NCI-H2029 treated with DMSO at 0.1 percent for 48 hours (cell line): ENCODE data around the gene EBF3.

Source experiments
- DNase-seq: peaks from one replicate; lab custom pipeline; 2025; lab: John Stamatoyannopoulos, UW

EBF3 gene

GRCh38 chr10:129971381-129972144 lies 7.5 kb upstream of the EBF3 start:
- DNase-seq: no peak

GRCh38 chr10:129970465-129971364 lies 6.6 kb upstream of the EBF3 start:
- DNase-seq: no peak

GRCh38 chr10:129969911-129970464 lies 5.9 kb upstream of the EBF3 start:
- no peak for DNase-seq

GRCh38 chr10:129969184-129969910 lies 5.3 kb upstream of the EBF3 start:
- no peak for DNase-seq

GRCh38 chr10:129968853-129969183 lies 4.7 kb upstream of the EBF3 start:
- no peak for DNase-seq

GRCh38 chr10:129968020-129968852 lies 4.2 kb upstream of the EBF3 start:
- no peak for DNase-seq

GRCh38 chr10:129967579-129968019 lies 3.5 kb upstream of the EBF3 start:
- DNase-seq: no peak

- DNase-seq: no peak
These were observed 3.0 kb upstream of the EBF3 start for GRCh38 chr10:129966889-129967578.

- no peak for DNase-seq
These were observed 2.4 kb upstream of the EBF3 start for GRCh38 chr10:129966370-129966888.

GRCh38 chr10:129965959-129966358 lies 1.9 kb upstream of the EBF3 start:
- no peak for DNase-seq

GRCh38 chr10:129965425-129965808 lies 1.3 kb upstream of the EBF3 start:
- no peak for DNase-seq

GRCh38 chr10:129964611-129965424 lies 744 bp upstream of the EBF3 start:
- no peak for DNase-seq

- no peak for DNase-seq
These were observed 1.0 kb downstream of the EBF3 start for GRCh38 chr10:129962872-129963640.

- no peak for DNase-seq
These were observed 1.8 kb downstream of the EBF3 start for GRCh38 chr10:129962031-129962871.

GRCh38 chr10:129961157-129961701 lies 2.8 kb downstream of the EBF3 start:
- no peak for DNase-seq

- DNase-seq: no peak
These were observed 3.5 kb downstream of the EBF3 start for GRCh38 chr10:129960481-129961156.
